HEK293T (cell line): Measurements from ENCODE around the gene PTCD2.

Source experiments
- ELF4 ChIP-seq: fragments of 450-650 bp; IDR thresholded peaks from 2 replicates; pipeline ENCODE4 v1.6.1; 2017; ENCODE audit warnings: antibody characterized with exemption
- FOXA1 ChIP-seq: fragments of 450-650 bp; IDR thresholded peaks from 2 replicates; pipeline ENCODE4 v1.6.1; 2016; ENCODE audit warnings: mild to moderate bottlenecking
- FOXK2 ChIP-seq: fragments of 450-650 bp; IDR thresholded peaks from 2 replicates; pipeline ENCODE4 v1.6.1; 2016; ENCODE audit warnings: mild to moderate bottlenecking
- NFRKB ChIP-seq: fragments of 450-650 bp; IDR thresholded peaks from 2 replicates; pipeline ENCODE4 v1.6.1; 2016; ENCODE audit warnings: mild to moderate bottlenecking, moderate library complexity
- SP1 ChIP-seq: fragments of 450-650 bp; IDR thresholded peaks from 2 replicates; pipeline ENCODE4 v1.6.1; 2017

- TF ChIP-seq FOXK2: no peak
- no peak for TF ChIP-seq NFRKB
- no peak for TF ChIP-seq ELF4
- TF ChIP-seq SP1: no peak
- TF ChIP-seq FOXA1: no peak
Measured at GRCh38 chr5:72308853-72309191, 11.4 kb upstream of the PTCD2 start.
